ENCODE results near the gene AP1M1. TPM values are rescaled to one million over a fixed set of nuclear protein-coding genes. Genes with fewer than 3 reads are reported as not detected.

Gene AP1M1
- total RNA-seq, 4 donors from 2014 or later, result 39.3 to 64.6 (median 46.8) TPM

DNA sequence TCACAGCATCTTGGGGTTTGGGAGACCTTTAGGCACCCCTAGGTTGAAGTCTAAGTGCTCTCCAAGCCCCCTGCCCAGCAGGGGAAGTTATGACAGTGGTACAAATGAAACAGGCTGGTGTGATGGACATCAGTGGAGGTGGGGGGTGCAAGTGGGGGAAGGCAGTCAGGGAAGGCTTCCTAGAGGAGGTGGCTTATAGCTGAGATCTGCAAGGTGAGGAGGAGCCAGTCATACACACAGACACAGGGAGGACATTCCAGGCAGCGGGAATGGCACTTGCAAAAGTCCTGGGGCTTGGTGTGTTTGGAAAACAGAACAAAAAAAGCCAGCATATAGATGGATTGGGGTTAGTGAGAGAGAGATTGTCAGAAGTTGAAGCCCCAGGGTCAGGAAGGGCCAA is 42.6 kb upstream of the AP1M1 start:
- no peak overlapping the region for H3K27ac ChIP-seq
- H3K4me3 ChIP-seq, result no peak overlapping the region
- H3K4me1 ChIP-seq, result no peaks in the 10 kb centered on the region
- 67 to 93% methylated on average over 1 of the region's 1 CpG for WGBS, 2 donors
- TF ChIP-seq, protein P1, sequence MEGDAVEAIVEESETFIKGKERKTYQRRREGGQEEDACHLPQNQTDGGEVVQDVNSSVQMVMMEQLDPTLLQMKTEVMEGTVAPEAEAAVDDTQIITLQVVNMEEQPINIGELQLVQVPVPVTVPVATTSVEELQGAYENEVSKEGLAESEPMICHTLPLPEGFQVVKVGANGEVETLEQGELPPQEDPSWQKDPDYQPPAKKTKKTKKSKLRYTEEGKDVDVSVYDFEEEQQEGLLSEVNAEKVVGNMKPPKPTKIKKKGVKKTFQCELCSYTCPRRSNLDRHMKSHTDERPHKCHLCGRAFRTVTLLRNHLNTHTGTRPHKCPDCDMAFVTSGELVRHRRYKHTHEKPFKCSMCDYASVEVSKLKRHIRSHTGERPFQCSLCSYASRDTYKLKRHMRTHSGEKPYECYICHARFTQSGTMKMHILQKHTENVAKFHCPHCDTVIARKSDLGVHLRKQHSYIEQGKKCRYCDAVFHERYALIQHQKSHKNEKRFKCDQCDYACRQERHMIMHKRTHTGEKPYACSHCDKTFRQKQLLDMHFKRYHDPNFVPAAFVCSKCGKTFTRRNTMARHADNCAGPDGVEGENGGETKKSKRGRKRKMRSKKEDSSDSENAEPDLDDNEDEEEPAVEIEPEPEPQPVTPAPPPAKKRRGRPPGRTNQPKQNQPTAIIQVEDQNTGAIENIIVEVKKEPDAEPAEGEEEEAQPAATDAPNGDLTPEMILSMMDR (IDR thresholded peaks at IDR 0.05), result no peak
- TF ChIP-seq POLR2A (IDR thresholded peaks at IDR 0.05), result no peak
- no peak for DNase-seq
- intact Hi-C loops (cut with DNase I), result no loop called here
- H3K9me3 ChIP-seq, result no peaks in the 10 kb centered on the region
- no peaks in the 10 kb centered on the region for H3K36me3 ChIP-seq
- no peaks in the 10 kb centered on the region for H3K27me3 ChIP-seq

DNA sequence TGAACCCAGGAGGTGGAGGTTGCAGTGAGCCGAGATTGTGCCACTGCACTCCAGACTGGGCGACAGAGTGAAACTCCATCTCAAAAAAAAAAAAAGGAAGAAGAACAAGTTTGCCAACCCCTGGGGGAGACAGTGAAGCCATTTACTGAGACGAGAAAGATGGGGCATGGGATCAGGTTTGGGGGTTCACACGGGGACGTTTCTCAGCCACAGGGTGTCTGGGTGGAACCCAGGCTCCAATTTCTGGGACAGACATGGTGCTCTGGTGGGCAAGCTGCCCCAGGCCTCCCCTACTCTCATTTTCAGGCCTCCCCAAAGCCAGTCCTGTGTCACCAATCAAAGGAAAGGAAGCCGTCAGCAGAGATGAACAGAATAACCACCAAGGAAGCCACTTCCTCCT is 40.8 kb upstream of the AP1M1 start:
- H3K9me3 ChIP-seq, result no peaks in the 10 kb centered on the region
- 69 to 85% methylated on average over 5 to 6 of the region's 6 CpGs for WGBS, 2 donors
- H3K27me3 ChIP-seq, result no peaks in the 10 kb centered on the region
- intact Hi-C loops (cut with DNase I), result no loop called here
- H3K27ac ChIP-seq, result no peak overlapping the region
- DNase-seq, result no peak
- no peak for TF ChIP-seq POLR2A (IDR thresholded peaks at IDR 0.05)
- TF ChIP-seq, protein P1 (IDR thresholded peaks at IDR 0.05), result no peak
- H3K4me3 ChIP-seq, result no peak overlapping the region
- H3K36me3 ChIP-seq, result no peaks in the 10 kb centered on the region
- peaks cover 0 to 14% (median 0%) of the 10 kb centered on the region in 3 donors for H3K4me1 ChIP-seq

DNA sequence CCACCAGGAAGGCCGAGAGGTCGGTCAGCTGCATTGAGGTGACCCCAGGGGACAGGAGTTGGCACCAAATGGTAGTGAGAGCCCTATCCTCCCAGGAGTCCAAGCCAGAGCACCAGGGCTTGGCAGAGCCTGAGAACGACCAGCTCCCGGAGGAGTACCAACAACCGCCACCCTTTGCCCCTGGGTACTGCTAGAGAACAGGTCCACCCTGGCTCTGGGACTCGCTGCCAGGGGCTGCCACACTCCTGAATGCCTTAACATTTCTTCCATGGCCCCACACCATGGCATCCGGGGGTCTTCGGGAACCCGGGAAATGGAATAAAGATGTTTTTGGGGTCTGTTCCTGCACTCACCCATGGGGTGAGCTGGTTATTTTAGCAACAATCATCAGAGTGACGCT is 40.1 kb upstream of the AP1M1 start:
- 59% methylated on average over 4 of the region's 10 CpGs; no CpG with 5 or more reads in 1 of the 2 donors for WGBS, 2 donors

DNA sequence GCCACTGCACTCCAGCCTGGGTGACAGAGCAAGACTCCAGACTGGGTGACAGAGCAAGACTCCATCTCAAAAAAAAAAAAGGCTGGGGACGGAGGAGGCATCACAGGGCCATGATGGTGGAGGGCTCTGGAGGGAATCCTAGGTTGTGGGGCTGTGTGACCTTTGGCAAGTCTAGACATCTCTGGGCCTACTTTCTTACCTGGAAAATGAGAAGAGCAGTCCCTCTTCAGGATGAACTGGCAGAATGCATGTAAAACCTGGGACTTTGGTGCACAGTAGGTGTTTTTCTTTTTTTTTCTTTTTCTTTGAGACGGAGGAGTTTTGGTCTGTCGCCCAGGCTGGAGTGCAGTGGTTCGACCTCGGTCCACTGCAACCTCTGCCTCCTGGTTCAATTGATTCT is 38.1 kb upstream of the AP1M1 start:
- no peaks in the 10 kb centered on the region for H3K27me3 ChIP-seq
- H3K4me3 ChIP-seq, result no peak overlapping the region
- no peak overlapping the region for H3K27ac ChIP-seq
- WGBS, 2 donors, result 81 to 86% methylated on average over 5 of the region's 5 CpGs
- TF ChIP-seq, protein P1 (IDR thresholded peaks at IDR 0.05), result no peak
- no peak for TF ChIP-seq POLR2A (IDR thresholded peaks at IDR 0.05)
- no peaks in the 10 kb centered on the region for H3K9me3 ChIP-seq
- intact Hi-C loops (cut with DNase I), result no loop called here
- H3K36me3 ChIP-seq, result no peaks in the 10 kb centered on the region
- DNase-seq, result no peak
- peaks cover 0 to 14% (median 0%) of the 10 kb centered on the region in 3 donors for H3K4me1 ChIP-seq

More for the DNA sequence above, 40.1 kb upstream of the AP1M1 start:
- Histone ChIP-seq H3K27me3 (no peaks in the 10 kb centered on the region), H3K4me3 (no peak overlapping the region), H3K36me3 (no peaks in the 10 kb centered on the region), H3K4me1 (peaks cover 0 to 14% (median 0%) of the 10 kb centered on the region in 3 donors), H3K9me3 (no peaks in the 10 kb centered on the region), H3K27ac (no peak overlapping the region)
- no peak for DNase-seq
- intact Hi-C loops (cut with DNase I), result no loop called here
- TF ChIP-seq, protein P1 (IDR thresholded peaks at IDR 0.05), result no peak
- no peak for TF ChIP-seq POLR2A (IDR thresholded peaks at IDR 0.05)

DNA sequence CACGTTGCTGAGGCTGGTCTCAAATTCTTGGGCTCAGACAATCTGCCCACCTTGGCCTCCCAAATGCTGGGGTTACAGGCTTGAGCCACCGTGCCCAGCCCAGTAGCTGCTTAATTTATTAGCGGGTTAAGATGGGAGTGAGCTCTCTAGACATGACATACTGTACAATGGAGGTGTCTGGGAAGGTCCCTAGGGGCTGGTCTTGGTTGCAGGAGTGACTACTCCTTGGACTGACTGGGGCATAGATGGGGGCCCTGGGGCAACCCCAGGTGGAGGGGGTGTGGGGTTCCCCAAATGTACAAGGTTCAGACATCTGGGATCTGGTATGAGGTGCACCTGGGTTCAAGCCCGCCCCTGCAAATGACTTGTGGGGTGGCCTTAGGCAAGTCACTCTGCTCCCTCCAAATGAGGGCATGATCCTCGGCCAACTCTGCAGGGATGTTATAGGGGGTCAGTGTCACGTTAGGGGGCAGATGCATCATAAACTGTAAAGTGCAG is 37.2 kb upstream of the AP1M1 start:
- TF ChIP-seq, protein P1 (IDR thresholded peaks at IDR 0.05), result no peak
- no peak for TF ChIP-seq POLR2A (IDR thresholded peaks at IDR 0.05)

More for the DNA sequence above, 37.2 kb upstream of the AP1M1 start:
- no peak for DNase-seq
- 39 to 47% methylated on average over 3 of the region's 6 CpGs for WGBS, 2 donors
- H3K4me1 ChIP-seq, result peaks cover 0 to 14% (median 0%) of the 10 kb centered on the region in 3 donors
- H3K27ac ChIP-seq, result no peak overlapping the region
- H3K9me3 ChIP-seq, result no peaks in the 10 kb centered on the region
- intact Hi-C loops (cut with DNase I), result no loop called here
- no peaks in the 10 kb centered on the region for H3K36me3 ChIP-seq
- no peak overlapping the region for H3K4me3 ChIP-seq
- no peaks in the 10 kb centered on the region for H3K27me3 ChIP-seq
